Ovary (tissue), 9 donors: ENCODE data around the gene GPR17. TPM values are rescaled to one million over a fixed set of nuclear protein-coding genes. Genes with fewer than 3 reads are reported as not detected.

ENCODE experiments used
- DNase-seq, 5 donors: peaks; one replicate each; pipeline ENCODE4 v3.0.0-alpha.2; 2019 to 2020
- H3K27ac ChIP-seq, 2 donors: fragments of 200-600 bp; one replicate each; pipeline versions ENCODE4 v1.5.1 to v1.8.0; 2019 to 2022
- H3K27me3 ChIP-seq: fragments of 200-600 bp; one replicate; pipeline ENCODE4 v1.8.0; 2022
- H3K36me3 ChIP-seq: fragments of 200-600 bp; sonication (generic); one replicate; pipeline ENCODE4 v1.5.1; 2019
- H3K4me1 ChIP-seq: one replicate; pipeline ENCODE4 v1.8.1; 2013; ENCODE audit warnings: mild to moderate bottlenecking, moderate library complexity; ENCODE audit not compliant: insufficient read depth
- H3K4me3 ChIP-seq: fragments of 200-600 bp; sonication (generic); one replicate; pipeline ENCODE4 v1.5.1; 2017
- H3K9me3 ChIP-seq, 2 donors: fragments of 200-600 bp in 1 of 2; sonication (generic) in 1 of 2; one replicate each; pipeline versions ENCODE4 v1.5.1 to v1.8.1; 2013 to 2019; ENCODE audit warnings: mild to moderate bottlenecking in 1 of 2, moderate library complexity in 1 of 2
- CTCF ChIP-seq, 3 donors: fragments of 450-650 bp in 2 of 3; fragments of 200-600 bp in 1 of 3; IDR thresholded peaks; one replicate each; pipeline versions ENCODE4 v1.5.1 to v1.8.0; 2016 to 2022; ENCODE audit warnings: antibody characterized with exemption in 3 of 3, mild to moderate bottlenecking in 1 of 3
- EP300 ChIP-seq: sonication (generic); formaldehyde crosslinking; IDR thresholded peaks from one replicate; pipeline ENCODE4 v1.6.1; 2017; ENCODE audit warnings: antibody characterized with exemption
- POLR2A ChIP-seq: fragments of 450-650 bp; IDR thresholded peaks from one replicate; pipeline ENCODE4 v1.6.1; 2017; ENCODE audit warnings: antibody characterized with exemption, mild to moderate bottlenecking, moderate library complexity
- WGBS, 3 donors: extraction: QIAGEN DNeasy Blood & Tissue Kit in 1 of 3; methylation state at CpG; one replicate each; pipeline versions ENCODE4 v1.1.5 to v1.1.7; 2013 to 2017; 5-methylcytosine and 5-hydroxymethylcytosine counted together
- intact Hi-C, 4 donors: fragments of 100-400 bp; cut with DNase I; formaldehyde crosslinking; loops; one replicate each; pipeline versions ENCODE4 v1.11.0 to v1.15.1; 2022 to 2023
- polyA plus RNA-seq, 2 donors: library from polyadenylated mRNA; stranded (reverse); fragments of 200-250 nt in 1 of 2; fragments of 350-450 nt in 1 of 2; fragmentation: Illumina TruSeq in 1 of 2; extraction: RNeasy Lipid Tissue Mini Kit (QIAGEN cat#74804) in 1 of 2; gene quantifications; one replicate each; pipeline ENCODE4 v1.2.3, GENCODE V29; 2013 to 2014
- total RNA-seq, 7 donors: library from RNA; depleted of rRNA in 2 of 7; stranded (reverse); fragments of >200 nt in 2 of 7; fragmentation: NEBNext Ultra II Directional in 3 of 7; extraction: Animal tissue kit (Norgen Biotek cat#: 25700) in 3 of 7; gene quantifications; one replicate each; pipeline versions ENCODE4 v1.1.0 to v1.2.4, GENCODE V29; 2016 to 2023
- donor health status: DM: no; HTN: no; CAD: no; lungs with moderate emphysema.
- donor health status: DM: no; HTN: no; CAD: no.
- donor health status: Bipolar disorder and iron deficiency.
- donor health status: DM: yes; HTN: yes; CAD: no.
- donor health status: DM: no; HTN: no; CAD: no.
- donor health status: DM: yes; HTN: yes; CAD: no.

Gene GPR17
- total and polyA plus RNA-seq, 9 donors = 0.18 TPM; not detected in 8

- TF ChIP-seq EP300 (no peak), CTCF (IDR thresholded peaks at IDR 0.05) (no peak), POLR2A (no peak)
- 7 to 19% (median 8%) methylated on average over 15 of the region's 15 CpGs for WGBS, 3 donors
Observed at GRCh38 chr2:127683757-127684156, 37.8 kb downstream of the GPR17 start.

GRCh38 chr2:127685410-127686080 lies 39.6 kb downstream of the GPR17 start:
- DNase-seq = no peak
- 52 to 57% (median 56%) methylated on average over 8 of the region's 8 CpGs for WGBS, 3 donors
- TF ChIP-seq POLR2A (no peak), EP300 (no peak), CTCF (IDR thresholded peaks at IDR 0.05) (no peak)
- Histone ChIP-seq H3K27me3 (no peaks in the 10 kb centered on the region), H3K27ac (no peak overlapping the region), H3K36me3 (no peaks in the 10 kb centered on the region), H3K4me3 (no peak overlapping the region), H3K9me3 (no peaks in the 10 kb centered on the region), H3K4me1 (peaks cover 11% of the 10 kb centered on the region)
- intact Hi-C loops = no loop called here

More at GRCh38 chr2:127683757-127684156, 37.8 kb downstream of the GPR17 start:
- intact Hi-C loops = no loop called here
- Histone ChIP-seq H3K4me3 (no peak overlapping the region), H3K36me3 (no peaks in the 10 kb centered on the region), H3K27me3 (no peaks in the 10 kb centered on the region), H3K27ac (no peak overlapping the region), H3K4me1 (peaks cover 11% of the 10 kb centered on the region), H3K9me3 (no peaks in the 10 kb centered on the region)
- DNase-seq = peak in 1 of 5 donors; percentile 52

- DNase-seq = no peak
- 81 to 91% (median 87%) methylated on average over 1 of the region's 1 CpG for WGBS, 3 donors
- no peak overlapping the region for H3K4me3 ChIP-seq
- no peaks in the 10 kb centered on the region for H3K27me3 ChIP-seq
- no peaks in the 10 kb centered on the region for H3K9me3 ChIP-seq
- intact Hi-C loops = no loop called here
- no peak overlapping the region for H3K27ac ChIP-seq
- H3K36me3 ChIP-seq = no peaks in the 10 kb centered on the region
- peaks cover 5% of the 10 kb centered on the region for H3K4me1 ChIP-seq
- no peak for TF ChIP-seq POLR2A
- TF ChIP-seq CTCF (IDR thresholded peaks at IDR 0.05) = no peak
- no peak for TF ChIP-seq EP300
Observed at GRCh38 chr2:127688405-127688804, 42.5 kb downstream of the GPR17 start.

- TF ChIP-seq CTCF (IDR thresholded peaks at IDR 0.05) (no peak), EP300 (no peak), POLR2A (no peak)
- intact Hi-C loops = no loop called here
- no peak overlapping the region for H3K27ac ChIP-seq
- H3K9me3 ChIP-seq = no peaks in the 10 kb centered on the region
- H3K27me3 ChIP-seq = no peaks in the 10 kb centered on the region
- H3K4me1 ChIP-seq = peaks cover 1% of the 10 kb centered on the region
- WGBS, 3 donors = 90 to 98% (median 93%) methylated on average over 2 of the region's 2 CpGs
- no peak for DNase-seq
- H3K4me3 ChIP-seq = no peak overlapping the region
- no peaks in the 10 kb centered on the region for H3K36me3 ChIP-seq
Observed at GRCh38 chr2:127690696-127691095, 44.7 kb downstream of the GPR17 start.
